ENCODE measurements around the gene STARD9.
"Not testable (repeated sequence)": the region's sequence is repeated elsewhere in the genome, so short reads cannot be mapped to it uniquely, and the experiment has no call there.

Gene STARD9

GRCh38 chr15:42591238-42591934, 16.0 kb downstream of the STARD9 start:
- no peak for DNase-seq

GRCh38 chr15:42592716-42593115, 17.3 kb downstream of the STARD9 start:
- DNase-seq = no peak

DNA sequence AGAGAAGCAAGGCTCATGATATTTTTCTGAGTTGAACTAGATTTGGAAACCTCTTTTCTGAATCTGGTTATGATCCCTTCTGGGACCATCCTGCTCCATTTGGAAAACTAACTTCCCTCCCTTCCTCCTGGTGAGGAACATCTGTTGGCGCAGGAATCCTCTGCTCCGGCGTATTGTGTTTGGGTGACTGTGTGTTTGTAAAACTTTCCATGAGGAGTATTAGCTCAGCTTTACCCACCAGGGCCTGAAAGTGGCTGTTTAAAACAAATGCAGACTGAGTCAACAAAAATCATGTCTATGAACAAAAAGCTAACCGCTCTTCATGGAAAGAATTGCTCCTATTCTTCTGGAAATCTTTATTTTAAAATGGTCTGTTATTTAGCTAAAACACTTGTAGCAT, 17.7 kb downstream of the STARD9 start:
- DNase-seq = no peak

GRCh38 chr15:42594095-42594494, 18.7 kb downstream of the STARD9 start:
- no peak for DNase-seq

GRCh38 chr15:42595626-42596240, 20.3 kb downstream of the STARD9 start:
- DNase-seq = no peak

DNA sequence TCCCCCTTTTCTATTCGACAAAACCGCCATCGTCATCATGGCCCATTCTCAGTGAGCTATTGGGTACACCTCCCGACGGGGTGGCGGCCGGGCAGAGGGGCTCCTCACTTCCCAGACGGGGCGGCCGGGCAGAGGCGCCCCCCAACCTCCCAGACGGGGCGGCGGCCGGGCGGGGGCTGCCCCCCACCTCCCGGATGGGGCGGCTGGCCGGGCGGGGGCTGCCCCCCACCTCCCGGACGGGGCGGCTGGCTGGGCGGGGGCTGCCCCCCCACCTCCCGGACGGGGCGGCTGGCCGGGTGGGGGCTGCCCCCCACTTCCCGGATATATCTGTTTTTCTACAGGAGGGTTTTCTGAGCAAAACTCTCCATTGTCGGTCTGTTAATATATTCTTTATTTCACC, 25.9 kb downstream of the STARD9 start:
- DNase-seq = not testable (repeated sequence)

GRCh38 chr15:42602501-42602900, 27.1 kb downstream of the STARD9 start:
- no peak for DNase-seq

- no peak for DNase-seq
Measured at GRCh38 chr15:42603978-42604377, 28.6 kb downstream of the STARD9 start.

- DNase-seq = no peak
Measured at GRCh38 chr15:42604894-42605744, 29.7 kb downstream of the STARD9 start.

- DNase-seq = no peak
Measured at GRCh38 chr15:42605796-42606195, 30.4 kb downstream of the STARD9 start.

GRCh38 chr15:42608110-42608531, 32.7 kb downstream of the STARD9 start:
- DNase-seq = peak in 1 of 4 experiments; percentile 10

DNA sequence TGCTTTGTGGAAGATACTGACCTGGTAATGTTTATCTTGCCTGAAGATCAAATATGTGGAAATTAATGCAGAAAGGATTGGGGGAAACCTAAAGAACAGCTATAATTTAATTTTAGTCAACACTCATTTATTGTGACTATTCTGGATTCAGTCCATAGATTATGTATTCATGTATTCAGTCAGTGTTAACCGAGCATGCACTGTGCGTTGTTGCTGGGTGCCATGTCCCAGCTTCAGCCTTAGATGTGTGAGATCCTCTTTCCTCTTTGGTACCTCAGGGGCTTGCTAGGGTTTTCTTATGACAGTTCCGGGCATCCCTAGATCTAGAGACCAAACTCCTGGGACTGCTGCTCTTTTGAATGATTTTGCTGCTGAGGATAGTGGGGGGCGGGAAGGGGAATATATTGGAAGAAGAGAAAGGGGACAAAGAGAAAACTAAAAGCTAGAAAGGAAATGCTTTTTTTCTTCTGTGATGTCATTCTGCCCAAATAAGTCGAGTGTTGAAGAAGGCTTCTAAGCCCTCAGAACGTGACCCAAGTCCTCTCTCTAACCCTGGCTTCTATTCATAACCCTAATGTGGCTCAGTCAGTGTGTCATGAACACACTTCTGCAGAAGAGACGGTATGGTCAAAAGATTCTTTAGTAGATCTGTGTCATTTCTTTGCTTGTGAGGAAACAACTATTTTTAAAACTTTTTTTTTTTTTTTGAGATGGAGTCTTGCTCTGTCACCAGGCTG, 33.5 kb downstream of the STARD9 start:
- no peak for DNase-seq

DNA sequence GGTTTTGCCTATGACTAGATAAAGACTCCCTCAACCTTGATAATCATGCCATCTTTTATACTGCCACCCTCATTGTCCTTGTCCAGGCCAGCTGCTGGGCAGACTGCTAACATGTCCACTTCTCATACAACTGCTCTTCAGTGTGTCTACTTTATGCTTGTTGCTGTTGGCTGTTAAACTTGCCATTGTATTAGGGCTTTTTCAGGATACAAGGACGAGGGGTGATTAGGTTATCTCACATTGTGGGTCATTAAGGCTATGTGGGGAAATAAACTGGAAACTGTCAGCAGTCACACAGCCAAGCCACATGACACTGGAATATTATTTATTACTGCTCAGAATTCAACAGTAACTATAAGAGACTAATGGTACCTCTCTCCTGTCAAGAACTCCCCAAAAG, 36.1 kb downstream of the STARD9 start:
- DNase-seq = no peak

GRCh38 chr15:42612367-42612912, 37.0 kb downstream of the STARD9 start:
- no peak for DNase-seq

- no peak for DNase-seq
Measured at GRCh38 chr15:42616107-42616506, 40.7 kb downstream of the STARD9 start.

DNA sequence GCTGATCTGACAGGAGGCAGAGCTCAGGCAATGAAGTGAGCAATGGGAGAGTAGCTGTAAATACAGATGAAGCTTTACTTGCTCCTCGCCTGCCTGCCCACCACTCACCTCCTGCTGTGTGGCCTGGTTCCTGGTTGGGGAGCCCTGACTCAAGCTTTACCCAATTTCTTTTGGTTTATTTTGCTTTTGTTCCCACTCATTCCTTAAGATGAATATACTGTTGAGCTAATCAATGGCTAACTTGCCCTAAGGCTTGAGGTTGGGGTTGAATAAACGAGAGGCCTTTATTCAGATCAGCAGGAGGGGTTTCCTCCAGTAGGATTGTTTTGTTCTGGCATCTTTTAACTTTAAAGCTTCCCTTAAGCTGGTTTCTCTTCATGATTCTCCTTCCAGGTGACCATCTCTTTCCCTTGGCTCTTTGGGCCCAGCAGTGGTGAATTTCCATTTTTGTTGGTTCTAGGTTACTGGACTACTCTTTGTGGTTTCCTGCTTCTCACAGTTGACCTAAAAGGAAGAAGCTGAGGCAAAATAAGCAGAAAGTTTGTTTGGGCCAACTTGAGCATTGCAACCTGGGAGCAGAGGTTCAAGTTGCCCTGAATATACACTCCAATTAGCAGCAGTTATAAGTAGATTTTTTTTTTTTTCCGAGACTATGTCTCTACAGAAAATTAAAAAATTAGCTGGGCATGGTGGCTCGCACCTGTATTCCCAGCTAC, 44.4 kb downstream of the STARD9 start:
- no peak for DNase-seq

GRCh38 chr15:42621386-42621785, 46.0 kb downstream of the STARD9 start:
- no peak for DNase-seq

DNA sequence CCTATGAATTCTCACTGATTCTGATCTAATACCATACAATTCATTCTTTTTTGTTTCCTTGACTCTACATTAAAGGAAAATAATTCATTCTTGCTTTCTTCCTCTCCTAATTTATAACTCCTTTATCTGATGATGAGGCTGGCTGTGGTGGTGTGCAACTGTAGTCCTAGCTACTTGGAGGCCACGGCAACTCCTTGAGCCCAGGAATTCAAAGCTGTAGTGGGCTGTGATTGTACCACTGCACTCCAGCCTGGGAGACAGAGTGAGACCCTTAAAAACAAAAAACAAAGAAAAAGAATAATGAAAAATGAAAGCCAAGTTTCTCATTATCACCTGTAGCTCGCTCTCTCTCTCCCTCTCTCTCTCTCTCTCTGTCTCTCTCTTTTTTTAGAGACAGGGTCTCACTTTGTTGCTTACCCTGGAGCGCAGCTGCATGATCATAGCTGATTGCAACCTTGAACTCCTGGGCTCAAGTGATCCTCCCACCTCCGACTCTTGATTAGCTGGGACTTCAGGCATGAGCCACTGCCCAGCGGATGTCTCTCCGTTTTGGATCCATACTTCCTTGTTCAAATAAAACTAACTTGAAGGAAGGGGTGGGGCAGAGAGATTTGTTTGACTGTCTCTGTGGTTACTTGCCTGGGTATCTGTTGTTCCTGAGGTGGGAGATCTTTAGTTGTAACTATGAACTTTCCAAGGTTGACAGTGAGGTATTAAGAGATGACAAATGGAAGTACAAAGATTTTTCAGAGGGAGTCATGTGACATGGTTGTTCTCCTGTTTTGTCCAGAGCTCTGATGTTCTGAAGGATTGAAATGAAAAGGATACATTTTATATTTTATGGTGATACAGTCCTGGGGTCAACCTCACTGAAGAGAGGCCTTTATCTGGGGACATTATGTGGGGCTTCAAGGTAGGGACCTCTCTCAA, 46.9 kb downstream of the STARD9 start:
- DNase-seq = no peak

- no peak for DNase-seq
Measured at GRCh38 chr15:42623951-42624350, 48.5 kb downstream of the STARD9 start.

GRCh38 chr15:42627485-42627884, 52.1 kb downstream of the STARD9 start:
- DNase-seq = no peak

DNA sequence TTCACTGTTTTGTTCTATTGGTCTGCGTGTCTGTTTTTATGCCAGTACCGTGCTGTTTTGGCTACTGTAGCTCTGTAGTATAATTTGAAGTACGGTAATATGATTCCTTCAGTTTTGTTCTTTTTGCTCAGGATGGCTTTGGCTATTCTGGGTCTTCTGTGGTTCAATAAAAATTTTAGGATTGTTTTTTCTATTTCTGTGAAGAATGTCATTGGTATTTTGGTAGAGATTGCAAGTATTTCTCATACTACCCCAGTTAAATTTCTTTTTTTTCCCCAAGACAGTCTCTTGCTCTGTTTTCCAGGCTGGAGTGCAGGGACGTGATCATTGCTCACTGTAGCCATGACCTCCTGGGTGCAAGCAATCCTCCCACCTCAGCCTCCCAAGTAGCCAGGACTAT, 53.4 kb downstream of the STARD9 start:
- no peak for DNase-seq
